Femur (tissue), 1 donor: ENCODE results near the gene APOF.
"Not testable (repeated sequence)": the region's sequence is repeated elsewhere in the genome, so short reads cannot be mapped to it uniquely, and the experiment has no call there.

Experiments
- DNase-seq: peaks from one replicate; pipeline ENCODE4 v3.0.0-alpha.2; 2017

Gene APOF

GRCh38 chr12:56330936-56331490 lies 31.6 kb downstream of the APOF start:
- DNase-seq = no peak

DNA sequence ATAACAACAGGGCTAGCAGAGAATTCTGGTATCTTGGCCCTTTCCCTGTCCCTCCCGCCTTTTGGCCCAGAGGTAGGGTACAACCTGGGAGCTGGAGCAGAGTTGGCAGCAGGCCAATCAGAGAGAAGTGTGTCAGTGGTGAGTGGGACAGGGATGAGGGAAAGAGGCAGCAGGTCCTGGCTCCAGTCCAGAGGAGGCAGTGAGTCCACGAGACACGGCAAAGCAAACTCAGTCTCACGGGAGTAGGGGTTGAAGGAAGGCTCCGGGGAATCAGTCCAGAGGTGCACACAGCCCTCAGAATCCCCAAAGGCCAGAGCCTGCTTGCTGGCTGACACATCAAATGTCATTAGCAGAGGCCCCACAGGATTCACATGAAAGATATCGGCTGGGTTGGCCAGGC lies 36.1 kb downstream of the APOF start:
- DNase-seq = no peak

DNA sequence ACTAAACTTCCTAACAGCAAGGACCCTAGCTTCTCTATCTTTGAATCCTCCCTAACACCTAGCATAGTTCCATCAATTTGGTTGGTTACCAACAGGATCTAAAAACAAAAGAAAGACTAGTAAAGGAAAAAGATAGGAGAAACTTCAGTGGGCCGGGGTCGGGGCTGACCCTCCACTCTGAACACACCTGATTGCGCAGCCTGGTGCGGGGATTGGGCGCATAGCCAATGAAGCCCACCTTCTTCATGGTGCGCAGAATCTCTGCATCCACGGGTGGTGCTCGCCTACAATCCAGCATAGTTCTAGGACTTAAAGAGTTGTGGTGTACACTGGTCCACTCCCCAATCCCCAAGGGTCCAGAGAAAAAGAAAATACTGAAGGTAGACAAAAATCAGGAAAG lies 36.5 kb downstream of the APOF start:
- no peak for DNase-seq

- no peak for DNase-seq
Measured at GRCh38 chr12:56324206-56324605, 38.5 kb downstream of the APOF start.

- DNase-seq = not testable (repeated sequence)
Measured at GRCh38 chr12:56321610-56322009, 41.0 kb downstream of the APOF start.

- no peak for DNase-seq
Measured at GRCh38 chr12:56321027-56321426, 41.6 kb downstream of the APOF start.

DNA sequence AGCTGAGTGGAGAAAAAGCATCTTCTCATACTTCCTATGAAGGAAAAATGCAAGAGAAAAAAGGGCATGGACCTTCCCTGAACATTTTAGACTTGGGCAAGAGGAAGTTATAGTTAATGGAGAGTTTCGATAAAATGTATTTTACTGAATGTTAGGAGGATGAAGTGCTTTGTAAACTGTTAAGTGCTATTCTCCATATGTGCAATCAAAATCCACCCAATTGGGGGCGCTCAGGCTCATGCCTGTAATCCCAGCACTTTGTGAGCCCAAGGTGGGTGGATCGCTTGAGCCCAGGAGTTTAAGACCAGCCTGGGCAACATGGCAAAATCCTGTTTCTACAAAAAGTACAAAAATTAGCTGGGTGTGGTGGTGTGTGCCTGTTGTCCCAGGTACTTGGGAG lies 45.0 kb downstream of the APOF start:
- DNase-seq = no peak

DNA sequence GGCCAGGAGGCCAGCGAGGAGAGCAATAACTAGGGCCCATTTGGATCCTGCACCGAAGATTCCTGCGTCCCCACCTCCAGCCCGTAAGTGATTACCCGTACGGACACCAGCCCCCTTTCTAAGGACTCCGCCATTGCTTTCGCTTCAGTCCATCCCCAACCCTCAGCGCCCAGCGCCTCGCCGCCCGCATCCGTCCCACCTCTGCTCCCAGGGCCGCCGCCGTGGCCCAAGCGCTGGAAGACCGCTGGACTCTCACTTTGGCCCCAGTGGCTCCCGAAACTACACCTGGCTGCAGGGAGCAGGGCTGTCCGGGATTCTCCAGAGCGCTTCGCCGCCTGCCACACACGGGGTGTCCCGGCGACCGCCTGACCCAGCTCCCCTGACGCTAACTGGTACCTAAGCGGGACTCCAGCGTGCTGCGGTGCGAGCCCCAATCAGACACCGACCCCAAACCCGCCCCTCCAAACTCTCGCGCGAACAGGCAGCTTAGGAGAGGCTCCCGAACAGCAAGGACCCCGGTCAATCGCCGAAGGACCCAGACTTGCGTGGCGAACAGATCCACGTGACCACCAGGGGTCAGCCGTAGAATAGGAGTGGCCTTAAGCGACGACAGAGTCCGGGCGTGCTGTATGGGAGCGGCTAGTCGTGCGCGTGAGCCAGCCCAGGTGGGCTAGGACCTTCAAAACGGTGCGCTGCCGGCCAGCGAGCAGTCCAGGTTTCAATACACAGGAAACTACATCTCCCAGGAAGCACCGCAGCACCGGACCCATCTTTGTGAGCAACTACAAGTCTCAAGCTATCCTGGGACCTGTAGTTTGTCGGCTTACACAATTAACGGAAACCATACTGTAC lies 46.8 kb downstream of the APOF start, which contains the start of gene CNPY2:
Gene CNPY2, minus strand, starts transcription at position 367 of the 852 bp plus-strand sequence. CDS start 771 bp downstream, outside the sequence.
- peak; percentile 98 for DNase-seq

DNA sequence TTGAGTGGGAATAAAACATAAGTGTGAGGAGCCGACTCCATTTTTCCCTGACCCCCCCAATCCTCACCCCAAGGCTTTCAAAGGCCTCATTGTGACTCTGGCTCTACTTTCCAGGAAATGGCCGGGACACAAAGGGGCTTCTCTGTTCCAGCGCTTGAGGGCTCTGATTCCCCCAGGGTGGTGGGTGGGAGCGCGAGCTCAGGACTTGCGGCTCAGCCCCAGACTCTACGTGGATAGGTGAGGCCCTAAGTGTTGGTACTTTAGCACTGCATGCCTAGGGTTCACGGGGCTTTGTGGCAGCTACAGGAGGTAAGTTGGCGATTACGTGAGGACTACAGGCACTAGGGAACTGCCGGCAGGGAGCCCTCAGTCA lies 47.4 kb downstream of the APOF start:
- peak; percentile 49 for DNase-seq

DNA sequence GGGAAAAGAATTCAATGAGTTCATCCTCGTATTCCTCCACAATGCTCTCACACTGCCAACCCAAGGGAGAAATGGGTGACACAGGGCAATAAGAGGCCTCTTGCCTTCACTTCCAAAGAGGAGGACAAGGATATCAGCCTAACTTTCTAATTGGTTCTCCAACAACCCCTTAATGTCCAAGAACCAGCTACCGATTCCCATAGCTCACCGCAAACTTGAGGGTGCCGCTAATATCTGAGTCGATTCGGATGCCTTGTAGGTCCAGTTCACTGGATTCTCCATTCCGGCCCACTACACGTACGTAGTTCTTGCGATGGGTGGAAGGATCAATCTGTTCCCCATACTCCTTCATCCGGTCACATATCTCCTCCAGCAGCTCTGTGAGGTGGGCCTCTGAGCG lies 51.7 kb downstream of the APOF start:
- DNase-seq = no peak
